ENCODE data around the gene GEMIN4.
"Not testable (repeated sequence)": the region's sequence is repeated elsewhere in the genome, so short reads cannot be mapped to it uniquely, and the experiment has no call there.

Gene GEMIN4

GRCh38 chr17:790874-791247 is 38.8 kb upstream of the GEMIN4 start:
- not testable (repeated sequence) for H3K9ac ChIP-seq (ENCODE audit: low read depth, low read length); H3K27me3 ChIP-seq (ENCODE audit: control insufficient read depth, insufficient read depth, low read length); H3K9me3 ChIP-seq (ENCODE audit: control insufficient read depth, insufficient read depth, low read length); H3K4me1 ChIP-seq (ENCODE audit: control insufficient read depth, insufficient read depth, low read length)
- Histone ChIP-seq H3K4me3 (ENCODE audit: low read depth, low read length) (peak overlapping the region; percentile 55), H3K36me3 (ENCODE audit: control insufficient read depth, insufficient read depth, low read length) (peaks cover 12% of the 10 kb centered on the region)

GRCh38 chr17:789931-790873 is 38.1 kb upstream of the GEMIN4 start:
- Histone ChIP-seq H3K4me3 (ENCODE audit: low read depth, low read length) (peak overlapping the region; percentile 50), H3K36me3 (ENCODE audit: control insufficient read depth, insufficient read depth, low read length) (peaks cover 12% of the 10 kb centered on the region)
- not testable (repeated sequence) for H3K9ac ChIP-seq (ENCODE audit: low read depth, low read length); H3K27me3 ChIP-seq (ENCODE audit: control insufficient read depth, insufficient read depth, low read length); H3K4me1 ChIP-seq (ENCODE audit: control insufficient read depth, insufficient read depth, low read length); H3K9me3 ChIP-seq (ENCODE audit: control insufficient read depth, insufficient read depth, low read length)

- no peaks in the 10 kb centered on the region for H3K27me3 ChIP-seq (ENCODE audit: control insufficient read depth, insufficient read depth, low read length)
- peak overlapping the region; percentile 50 for H3K4me3 ChIP-seq (ENCODE audit: low read depth, low read length)
- H3K9ac ChIP-seq (ENCODE audit: low read depth, low read length): no peak overlapping the region
- no peaks in the 10 kb centered on the region for H3K9me3 ChIP-seq (ENCODE audit: control insufficient read depth, insufficient read depth, low read length)
- H3K4me1 ChIP-seq (ENCODE audit: control insufficient read depth, insufficient read depth, low read length): no peaks in the 10 kb centered on the region
- H3K36me3 ChIP-seq (ENCODE audit: control insufficient read depth, insufficient read depth, low read length): peaks cover 12% of the 10 kb centered on the region
These were observed 37.2 kb upstream of the GEMIN4 start for GRCh38 chr17:789160-789840.

GRCh38 chr17:788551-788950 is 36.5 kb upstream of the GEMIN4 start:
- H3K36me3 ChIP-seq (ENCODE audit: control insufficient read depth, insufficient read depth, low read length): peaks cover 12% of the 10 kb centered on the region
- H3K9me3 ChIP-seq (ENCODE audit: control insufficient read depth, insufficient read depth, low read length): no peaks in the 10 kb centered on the region

GRCh38 chr17:787641-788221 is 35.7 kb upstream of the GEMIN4 start:
- no peaks in the 10 kb centered on the region for H3K4me1 ChIP-seq (ENCODE audit: control insufficient read depth, insufficient read depth, low read length)
- peaks cover 12% of the 10 kb centered on the region for H3K36me3 ChIP-seq (ENCODE audit: control insufficient read depth, insufficient read depth, low read length)
- H3K9ac ChIP-seq (ENCODE audit: low read depth, low read length): no peak overlapping the region
- no peak overlapping the region for H3K4me3 ChIP-seq (ENCODE audit: low read depth, low read length)
- H3K9me3 ChIP-seq (ENCODE audit: control insufficient read depth, insufficient read depth, low read length): no peaks in the 10 kb centered on the region
- no peaks in the 10 kb centered on the region for H3K27me3 ChIP-seq (ENCODE audit: control insufficient read depth, insufficient read depth, low read length)

More at GRCh38 chr17:788551-788950, 36.5 kb upstream of the GEMIN4 start:
- Histone ChIP-seq H3K4me1 (ENCODE audit: control insufficient read depth, insufficient read depth, low read length) (no peaks in the 10 kb centered on the region), H3K9ac (ENCODE audit: low read depth, low read length) (no peak overlapping the region), H3K4me3 (ENCODE audit: low read depth, low read length) (no peak overlapping the region), H3K27me3 (ENCODE audit: control insufficient read depth, insufficient read depth, low read length) (no peaks in the 10 kb centered on the region)

GRCh38 chr17:785901-786300 is 33.8 kb upstream of the GEMIN4 start:
- not testable (repeated sequence) for H3K4me1 ChIP-seq (ENCODE audit: control insufficient read depth, insufficient read depth, low read length); H3K27me3 ChIP-seq (ENCODE audit: control insufficient read depth, insufficient read depth, low read length); H3K9ac ChIP-seq (ENCODE audit: low read depth, low read length); H3K4me3 ChIP-seq (ENCODE audit: low read depth, low read length); H3K9me3 ChIP-seq (ENCODE audit: control insufficient read depth, insufficient read depth, low read length)
- peaks cover 15% of the 10 kb centered on the region for H3K36me3 ChIP-seq (ENCODE audit: control insufficient read depth, insufficient read depth, low read length)

- Histone ChIP-seq H3K9me3 (ENCODE audit: control insufficient read depth, insufficient read depth, low read length) (no peaks in the 10 kb centered on the region), H3K27me3 (ENCODE audit: control insufficient read depth, insufficient read depth, low read length) (no peaks in the 10 kb centered on the region), H3K36me3 (ENCODE audit: control insufficient read depth, insufficient read depth, low read length) (peaks cover 15% of the 10 kb centered on the region), H3K9ac (ENCODE audit: low read depth, low read length) (no peak overlapping the region), H3K4me1 (ENCODE audit: control insufficient read depth, insufficient read depth, low read length) (no peaks in the 10 kb centered on the region), H3K4me3 (ENCODE audit: low read depth, low read length) (no peak overlapping the region)
These were observed 32.1 kb upstream of the GEMIN4 start for GRCh38 chr17:784143-784542.

GRCh38 chr17:781805-782731 is 30.0 kb upstream of the GEMIN4 start, which contains the start of the genes GLOD4 and MRM3:
TSS of gene GLOD4 (minus strand) at chr17:782280. CDS start at chr17:782255, 25 bp downstream.
TSS of gene MRM3 (plus strand) at chr17:782353. CDS start at chr17:782379, 26 bp downstream.
- Histone ChIP-seq H3K27me3 (ENCODE audit: control insufficient read depth, insufficient read depth, low read length) (no peaks in the 10 kb centered on the region), H3K9me3 (ENCODE audit: control insufficient read depth, insufficient read depth, low read length) (no peaks in the 10 kb centered on the region), H3K4me3 (ENCODE audit: low read depth, low read length) (peak within 1 kb of the TSS; percentile 98), H3K4me1 (ENCODE audit: control insufficient read depth, insufficient read depth, low read length) (no peaks in the 10 kb centered on the region), H3K36me3 (ENCODE audit: control insufficient read depth, insufficient read depth, low read length) (peaks cover 15% of the 10 kb centered on the region), H3K9ac (ENCODE audit: low read depth, low read length) (peak within 1 kb of the TSS; percentile 96)

GRCh38 chr17:778096-778495 is 26.0 kb upstream of the GEMIN4 start:
- H3K27me3 ChIP-seq (ENCODE audit: control insufficient read depth, insufficient read depth, low read length): no peaks in the 10 kb centered on the region
- no peaks in the 10 kb centered on the region for H3K9me3 ChIP-seq (ENCODE audit: control insufficient read depth, insufficient read depth, low read length)
- peaks cover 25% of the 10 kb centered on the region for H3K36me3 ChIP-seq (ENCODE audit: control insufficient read depth, insufficient read depth, low read length)
- no peaks in the 10 kb centered on the region for H3K4me1 ChIP-seq (ENCODE audit: control insufficient read depth, insufficient read depth, low read length)
- H3K9ac ChIP-seq (ENCODE audit: low read depth, low read length): no peak overlapping the region
- no peak overlapping the region for H3K4me3 ChIP-seq (ENCODE audit: low read depth, low read length)

GRCh38 chr17:774313-774584 is 22.2 kb upstream of the GEMIN4 start:
- Histone ChIP-seq H3K27me3 (ENCODE audit: control insufficient read depth, insufficient read depth, low read length) (no peaks in the 10 kb centered on the region), H3K36me3 (ENCODE audit: control insufficient read depth, insufficient read depth, low read length) (peaks cover 28% of the 10 kb centered on the region), H3K9ac (ENCODE audit: low read depth, low read length) (no peak overlapping the region), H3K9me3 (ENCODE audit: control insufficient read depth, insufficient read depth, low read length) (no peaks in the 10 kb centered on the region), H3K4me3 (ENCODE audit: low read depth, low read length) (no peak overlapping the region), H3K4me1 (ENCODE audit: control insufficient read depth, insufficient read depth, low read length) (no peaks in the 10 kb centered on the region)
